Activated CD4-positive, alpha-beta T cell treated with anti-CD3 and anti-CD28 coated beads for 48 hours (primary cell): ENCODE results near the gene PKN3.
"Not testable (repeated sequence)": the region's sequence is repeated elsewhere in the genome, so short reads cannot be mapped to it uniquely, and the experiment has no call there.

ENCODE experiments used
- DNase-seq: peaks from one replicate; pipeline ENCODE4 v3.0.0-alpha.2; 2020

Gene PKN3

GRCh38 chr9:128694344-128694743, 8.0 kb upstream of the PKN3 start:
- no peak for DNase-seq

- DNase-seq, result no peak
Measured at GRCh38 chr9:128696923-128697707, 5.2 kb upstream of the PKN3 start.

- not testable (repeated sequence) for DNase-seq
Measured at GRCh38 chr9:128699096-128699795, 3.1 kb upstream of the PKN3 start.

GRCh38 chr9:128701227-128701854, 962 bp upstream of the PKN3 start:
- no peak for DNase-seq

GRCh38 chr9:128702949-128703615, 779 bp downstream of the PKN3 start:
- peak; percentile 64 for DNase-seq

- DNase-seq, result peak; percentile 42
Measured at GRCh38 chr9:128703616-128704355, 1.5 kb downstream of the PKN3 start.

GRCh38 chr9:128704356-128704670, 2.0 kb downstream of the PKN3 start:
- no peak for DNase-seq

- DNase-seq, result no peak
Measured at GRCh38 chr9:128705051-128705965, 3.0 kb downstream of the PKN3 start.

GRCh38 chr9:128706045-128706444, 3.7 kb downstream of the PKN3 start:
- DNase-seq, result no peak

GRCh38 chr9:128706671-128707381, 4.5 kb downstream of the PKN3 start:
- no peak for DNase-seq

GRCh38 chr9:128707446-128707845, 5.1 kb downstream of the PKN3 start:
- DNase-seq, result no peak

GRCh38 chr9:128712451-128713410, 10.4 kb downstream of the PKN3 start:
- DNase-seq, result no peak

GRCh38 chr9:128713411-128713780, 11.1 kb downstream of the PKN3 start:
- no peak for DNase-seq

- no peak for DNase-seq
Measured at GRCh38 chr9:128713941-128714573, 11.8 kb downstream of the PKN3 start.

GRCh38 chr9:128714586-128715435, 12.5 kb downstream of the PKN3 start:
- DNase-seq, result no peak

- no peak for DNase-seq
Measured at GRCh38 chr9:128715436-128715750, 13.1 kb downstream of the PKN3 start.

GRCh38 chr9:128716581-128717254, 14.4 kb downstream of the PKN3 start:
- no peak for DNase-seq

- no peak for DNase-seq
Measured at GRCh38 chr9:128718047-128718446, 15.7 kb downstream of the PKN3 start.
